HG03095 (cell line): Measurements from ENCODE around the gene LUC7L3.
"Not testable (repeated sequence)": the region's sequence is repeated elsewhere in the genome, so short reads cannot be mapped to it uniquely, and the experiment has no call there.

Experiments
- ATAC-seq: cut with Tn5 transposase; IDR thresholded peaks from one replicate; pipeline ENCODE4 v1.9.1; 2021; ENCODE audit warnings: moderate library complexity; ENCODE audit not compliant: unreplicated experiment

Gene LUC7L3

GRCh38 chr17:50708050-50709000 is 11.1 kb upstream of the LUC7L3 start:
- ATAC-seq = no peak

DNA sequence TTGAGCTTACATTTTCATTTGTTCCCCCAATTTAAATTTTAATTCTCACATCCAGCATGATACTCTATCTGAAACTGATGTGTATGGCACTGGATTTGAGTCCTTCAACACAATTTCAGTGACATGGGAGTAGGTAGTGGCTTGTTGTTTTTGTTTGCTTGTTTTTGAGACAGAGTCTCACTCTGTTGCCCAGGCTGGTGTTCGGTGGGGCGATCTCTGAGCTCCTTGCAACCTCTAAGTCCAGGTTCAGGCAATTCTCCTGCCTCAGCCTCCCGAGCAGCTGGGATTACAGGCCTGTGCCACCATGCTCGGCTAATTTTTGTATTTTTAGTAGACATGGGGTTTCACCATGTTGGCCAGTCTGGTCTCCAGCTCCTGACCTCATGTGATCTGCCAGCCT is 10.3 kb upstream of the LUC7L3 start:
- not testable (repeated sequence) for ATAC-seq

DNA sequence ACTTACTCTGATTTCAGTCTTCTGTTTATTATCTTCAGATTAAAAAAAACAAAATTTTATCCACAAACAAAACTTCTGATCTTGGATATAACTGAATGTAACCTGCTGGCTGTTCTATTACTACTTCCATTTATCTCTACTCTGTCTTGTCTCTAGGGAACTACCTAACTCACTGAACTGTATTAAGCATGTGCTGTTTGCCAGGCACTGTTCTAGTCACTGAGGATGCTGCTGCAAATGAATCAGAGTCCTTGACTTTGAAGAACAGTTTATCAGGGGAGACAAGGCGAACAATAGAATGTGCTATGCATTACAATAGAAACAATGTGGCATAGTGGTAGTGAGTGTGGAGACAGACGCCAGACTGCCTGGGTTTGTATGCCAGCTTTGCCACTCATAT is 9.4 kb upstream of the LUC7L3 start:
- ATAC-seq = no peak

DNA sequence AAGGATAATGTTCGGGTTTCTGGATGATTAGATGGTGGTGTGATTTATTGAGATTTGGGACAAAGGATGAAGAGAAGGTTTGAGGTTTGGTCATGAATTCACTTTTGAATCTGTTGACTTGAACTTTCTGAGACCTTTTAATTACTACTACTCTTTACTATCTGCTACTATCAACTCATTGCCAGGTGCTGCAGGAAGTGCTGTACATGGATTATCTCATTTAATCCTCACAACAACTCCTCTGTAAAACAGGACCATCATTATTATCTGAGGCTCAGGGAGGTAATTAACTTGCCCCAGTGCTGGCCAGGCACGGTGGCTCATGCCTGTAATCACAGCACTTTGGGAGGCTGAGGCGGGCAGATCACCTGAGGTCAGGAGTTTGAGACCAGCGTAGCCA is 8.8 kb upstream of the LUC7L3 start:
- no peak for ATAC-seq

- no peak for ATAC-seq
Measured at GRCh38 chr17:50712641-50713040, 6.8 kb upstream of the LUC7L3 start.

DNA sequence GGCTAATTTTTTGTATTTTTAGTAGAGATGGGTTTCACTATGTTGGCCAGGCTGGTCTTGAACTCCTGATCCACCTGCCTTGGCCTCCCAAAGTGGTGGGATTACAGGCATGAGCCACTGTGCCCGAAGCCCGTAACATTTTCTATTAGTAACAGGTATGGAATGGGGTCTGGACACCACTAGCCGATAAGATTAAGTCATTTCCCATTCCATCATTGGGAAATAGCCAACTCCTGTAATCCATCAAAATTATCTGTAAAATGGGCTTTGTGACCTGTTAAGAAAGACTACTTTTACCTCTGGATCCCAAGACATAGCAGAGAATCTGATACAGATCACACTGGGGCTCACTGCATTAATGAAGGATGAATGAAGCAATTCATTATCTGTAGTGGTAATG is 3.9 kb upstream of the LUC7L3 start:
- no peak for ATAC-seq

- no peak for ATAC-seq
Measured at GRCh38 chr17:50719924-50720794, 756 bp downstream of the LUC7L3 start.

DNA sequence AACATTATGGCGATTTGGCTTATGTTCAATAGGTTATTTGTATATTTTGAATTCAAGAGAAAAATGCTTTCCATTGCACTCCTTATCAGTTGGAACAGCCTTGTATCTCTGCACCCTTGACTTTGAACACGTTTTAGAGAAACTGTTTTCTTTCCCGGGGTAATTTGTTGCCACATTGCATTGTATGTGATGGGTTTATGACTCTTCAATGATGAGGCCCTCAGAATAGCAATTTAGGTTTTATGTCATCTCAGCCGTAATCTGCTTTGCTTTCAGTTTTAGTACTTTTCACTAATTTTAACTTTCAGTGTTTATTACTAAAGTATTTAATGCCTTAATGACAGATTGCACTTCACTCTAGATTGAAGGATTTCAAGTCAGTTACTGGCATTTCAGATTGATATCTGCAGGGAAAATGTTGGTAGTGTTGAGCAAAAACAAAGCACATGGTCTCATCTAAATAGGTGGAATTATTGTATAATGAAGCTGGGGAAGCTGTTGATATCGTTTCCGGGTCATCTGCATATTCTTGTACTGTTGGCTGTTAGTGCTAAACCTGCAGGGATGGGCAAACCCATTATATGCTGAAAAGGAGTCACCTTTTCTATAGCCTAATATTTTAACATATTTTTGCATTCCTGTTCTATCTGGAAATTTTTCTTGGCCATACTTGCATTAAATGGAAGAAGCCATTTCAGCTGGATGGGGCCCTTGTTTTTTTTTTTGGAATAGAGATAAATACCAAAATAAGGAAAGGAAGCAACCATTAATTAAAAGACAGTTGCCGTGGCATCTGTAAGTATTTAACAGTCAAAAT is 2.0 kb downstream of the LUC7L3 start:
- no peak for ATAC-seq

DNA sequence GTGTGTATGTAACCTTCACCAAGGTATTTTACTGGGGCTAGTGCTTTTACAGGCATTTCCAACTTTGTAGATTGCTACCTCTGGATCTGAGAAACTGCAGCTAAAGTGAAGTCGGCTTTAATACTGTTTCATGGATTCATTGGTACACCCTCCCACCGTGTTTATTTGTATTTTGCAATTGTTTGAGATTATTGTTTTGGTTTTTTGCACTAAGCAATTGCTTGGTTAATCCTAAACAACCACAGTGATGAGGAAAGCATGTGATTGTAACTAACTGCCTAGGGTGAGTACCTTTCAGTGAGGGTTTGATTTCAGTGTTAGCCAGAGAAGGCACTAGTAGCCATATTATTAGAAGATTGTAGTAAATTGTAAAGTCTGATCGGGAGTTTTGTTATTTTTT is 3.3 kb downstream of the LUC7L3 start:
- no peak for ATAC-seq

DNA sequence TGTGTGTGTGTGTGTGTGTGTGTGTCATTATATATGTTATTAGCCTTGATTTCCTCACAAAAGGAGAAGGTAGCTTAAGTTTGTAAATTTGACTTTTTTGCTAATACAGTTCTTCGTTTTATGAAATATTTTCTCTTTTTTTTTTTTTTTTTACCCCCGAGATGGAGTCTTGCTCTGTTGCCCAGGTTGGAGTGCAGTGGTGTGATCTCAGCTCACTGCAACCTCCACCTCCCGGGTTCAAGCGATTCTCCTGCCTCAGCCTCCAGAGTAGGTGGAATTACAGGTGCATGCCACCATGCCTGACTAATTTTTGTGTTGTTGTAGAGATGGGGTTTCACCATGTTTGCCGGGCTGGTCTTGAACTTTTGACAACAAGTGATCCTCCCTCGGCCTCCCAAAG is 5.2 kb downstream of the LUC7L3 start:
- not testable (repeated sequence) for ATAC-seq

DNA sequence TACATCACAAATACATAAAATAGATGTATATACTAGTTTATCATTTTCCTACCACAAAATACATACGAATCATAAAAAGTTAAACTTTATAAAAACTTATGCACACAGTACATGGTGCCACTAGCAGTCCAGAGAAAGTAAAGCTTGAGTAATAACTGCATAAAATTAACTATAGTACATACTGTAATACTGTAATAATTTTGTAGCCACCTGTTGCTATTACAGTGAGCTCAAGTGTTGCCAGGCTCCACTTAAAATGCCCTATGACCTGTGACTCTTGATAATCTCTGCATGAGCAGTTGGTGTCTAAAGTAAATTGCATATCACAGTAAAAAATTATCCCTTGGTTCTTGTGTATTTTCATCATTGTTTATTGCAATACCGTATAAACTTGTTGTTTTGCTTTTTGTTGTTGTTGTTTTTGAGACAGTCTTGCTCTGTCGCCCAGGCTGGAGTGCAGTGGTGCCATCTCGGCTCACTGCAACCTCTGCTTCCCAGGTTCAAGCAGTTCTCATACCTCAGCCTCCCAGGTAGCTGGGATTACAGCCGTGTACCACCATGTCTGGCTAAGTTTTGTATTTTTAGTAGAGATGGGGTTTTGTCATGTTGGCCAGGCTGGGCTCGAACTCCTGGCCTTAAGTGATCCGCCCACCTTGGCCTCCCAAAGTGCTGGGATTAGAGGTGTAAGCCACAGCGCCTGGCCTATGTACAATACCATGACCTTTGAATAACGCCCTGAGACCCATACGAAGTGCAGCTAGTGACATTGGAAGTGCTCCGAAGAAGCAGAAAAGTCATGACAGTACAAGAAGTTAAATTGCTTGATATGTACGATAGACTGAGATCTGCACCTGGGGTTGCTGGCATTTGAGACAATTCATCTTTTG is 6.6 kb downstream of the LUC7L3 start:
- no peak for ATAC-seq

DNA sequence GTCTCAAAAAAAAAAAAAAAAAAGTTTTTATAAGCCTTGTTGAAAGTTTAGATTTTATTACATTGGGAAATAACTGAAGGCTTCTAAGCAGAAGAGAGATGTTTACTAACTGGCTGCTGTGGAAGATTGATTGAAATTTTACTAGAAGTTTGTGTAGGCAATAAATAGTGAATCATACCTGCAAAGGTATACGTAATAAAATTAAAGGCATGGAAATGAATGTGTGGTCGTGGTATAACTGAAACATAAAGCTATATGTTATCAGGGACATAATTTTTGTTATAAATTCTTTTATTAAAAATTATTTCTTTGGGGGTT is 8.7 kb downstream of the LUC7L3 start:
- ATAC-seq = no peak

DNA sequence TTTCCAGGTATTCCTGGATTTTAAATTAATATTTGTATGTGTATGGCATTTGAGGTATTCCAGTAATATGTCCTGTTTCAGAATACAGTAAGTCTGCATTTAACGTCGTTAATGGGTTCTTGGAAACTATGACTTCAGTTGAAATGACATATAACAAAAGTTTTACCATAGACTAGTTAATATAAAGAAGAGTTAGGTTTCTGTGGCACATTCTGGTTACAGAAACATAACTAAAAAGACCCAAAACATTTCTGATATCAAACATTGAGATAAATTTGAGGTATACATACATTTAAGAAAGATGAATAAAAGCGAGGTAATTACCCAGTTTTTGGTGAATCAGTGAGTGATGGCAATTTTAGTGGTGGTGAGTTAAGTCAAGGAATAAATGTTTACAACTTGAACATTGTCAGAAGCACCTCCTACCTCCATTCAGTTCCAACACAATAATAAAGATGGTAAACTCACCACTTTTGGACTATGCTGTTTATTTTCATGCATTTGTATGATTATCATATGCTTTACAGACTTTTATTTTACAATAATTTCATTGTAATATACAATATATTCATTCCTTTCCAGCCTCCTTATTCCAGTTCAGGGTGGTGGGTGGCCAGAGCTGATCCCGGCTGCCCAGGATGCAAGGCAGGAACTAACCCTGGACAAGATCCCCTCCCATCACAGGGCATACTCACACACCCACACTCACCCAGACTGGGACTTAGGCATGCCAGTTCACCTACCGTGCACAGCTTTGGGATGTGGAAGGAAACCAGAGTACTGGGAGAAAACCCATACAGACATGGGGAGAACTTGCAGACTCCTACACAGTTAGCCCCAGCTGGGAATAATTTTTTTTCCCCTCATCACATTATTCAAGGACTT is 9.7 kb downstream of the LUC7L3 start:
- ATAC-seq = no peak

GRCh38 chr17:50731575-50732460 is 12.4 kb downstream of the LUC7L3 start:
- no peak for ATAC-seq

DNA sequence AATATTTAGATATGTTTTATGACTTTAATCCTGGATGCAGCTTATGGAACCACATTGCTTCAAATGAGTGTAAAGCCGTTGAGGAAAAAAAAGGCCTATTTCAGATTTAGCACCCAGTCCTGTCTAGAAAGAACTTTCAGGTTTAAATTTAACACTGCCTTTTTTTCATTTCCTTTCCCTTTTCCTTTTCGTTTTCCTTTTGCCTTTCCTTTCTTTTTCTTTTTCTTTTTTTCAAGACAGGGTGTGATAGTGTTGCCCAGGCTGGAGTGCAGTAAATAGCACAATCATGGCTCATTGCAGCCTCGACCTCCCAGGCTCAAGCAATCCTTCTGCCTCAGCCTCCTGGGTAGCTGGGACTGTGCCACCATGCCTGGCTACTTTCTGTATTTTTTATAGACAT is 15.9 kb downstream of the LUC7L3 start:
- ATAC-seq = no peak

- no peak for ATAC-seq
Measured at GRCh38 chr17:50737118-50737698, 17.8 kb downstream of the LUC7L3 start.

DNA sequence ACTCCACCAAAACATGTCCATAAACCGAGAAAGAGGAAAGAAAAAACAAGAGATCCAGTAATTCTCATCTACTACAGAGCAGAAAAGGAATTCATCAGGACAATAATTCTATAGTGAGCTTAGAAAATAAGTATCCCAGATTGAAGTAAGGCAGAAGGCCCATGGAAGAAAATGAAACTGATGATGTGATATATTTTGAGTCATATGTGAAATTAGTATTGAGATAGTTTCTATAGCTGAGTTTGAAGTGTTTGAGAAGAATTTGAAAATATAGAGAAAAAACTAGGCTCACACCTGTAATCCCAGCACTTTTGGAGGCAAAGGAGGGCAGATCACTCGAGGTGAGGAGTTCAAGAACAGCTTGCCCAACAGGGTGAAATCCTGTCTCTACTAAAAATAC is 19.7 kb downstream of the LUC7L3 start:
- ATAC-seq = no peak

DNA sequence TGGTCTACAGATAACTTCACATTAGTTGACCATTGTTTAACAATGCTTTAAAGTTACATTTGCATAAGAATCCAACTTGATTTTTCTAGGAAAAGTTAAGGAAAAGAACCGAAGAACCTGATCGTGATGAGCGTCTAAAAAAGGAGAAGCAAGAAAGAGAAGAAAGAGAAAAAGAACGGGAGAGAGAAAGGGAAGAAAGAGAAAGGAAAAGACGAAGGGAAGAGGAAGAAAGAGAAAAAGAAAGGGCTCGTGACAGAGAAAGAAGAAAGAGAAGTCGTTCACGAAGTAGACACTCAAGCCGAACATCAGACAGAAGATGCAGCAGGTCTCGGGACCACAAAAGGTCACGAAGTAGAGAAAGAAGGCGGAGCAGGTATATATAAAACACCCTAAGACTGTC is 26.2 kb downstream of the LUC7L3 start:
- no peak for ATAC-seq
